SH-SY5Y (cell line): ENCODE data around the gene PPP1R26.

Source experiments
- GATA2 ChIP-seq: IDR thresholded peaks from 2 replicates; pipeline ENCODE4 v1.6.1; 2011; ENCODE audit warnings: mild to moderate bottlenecking, low read depth, low read length
- GATA3 ChIP-seq: IDR thresholded peaks from 2 replicates; pipeline ENCODE4 v1.6.1; 2011; ENCODE audit warnings: low read depth, mild to moderate bottlenecking, low read length, moderate library complexity

DNA sequence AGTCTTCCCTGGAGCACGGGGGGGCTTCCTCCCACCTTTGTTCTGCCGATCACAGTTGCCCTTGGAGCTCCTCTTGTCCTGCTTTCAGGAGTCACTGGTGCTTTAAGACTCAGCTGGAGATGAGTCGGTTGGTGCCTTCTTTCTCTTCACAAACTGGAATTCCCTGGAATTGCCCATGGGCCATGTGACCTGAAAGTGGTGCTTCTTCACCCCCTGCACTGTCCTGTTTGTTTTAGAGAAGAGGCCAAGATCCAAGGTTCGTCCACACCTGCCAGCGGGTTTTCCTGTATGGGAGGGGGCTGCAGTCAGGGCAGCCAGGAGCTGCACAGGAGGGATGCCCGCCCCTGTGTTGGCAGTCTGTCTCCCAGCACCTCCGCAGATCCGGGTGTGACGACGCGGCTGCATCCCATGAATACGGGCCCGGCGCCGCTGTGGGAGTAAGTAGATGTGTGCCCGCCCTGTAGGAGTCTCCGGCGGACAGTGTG, 11.4 kb downstream of the PPP1R26 start:
- TF ChIP-seq GATA3 (no peak), GATA2 (no peak)
